Panc1 (cell line): ENCODE data around the gene SH3PXD2B.

Experiments used
- CTCF ChIP-seq: fragments of 450-650 bp; IDR thresholded peaks from 2 replicates; pipeline ENCODE4 v1.5.1; 2017; ENCODE audit warnings: mild to moderate bottlenecking
- POLR2AphosphoS5 ChIP-seq: IDR thresholded peaks from 2 replicates; pipeline ENCODE4 v1.6.1; 2012; ENCODE audit warnings: mild to moderate bottlenecking, low read depth, low read length, moderate library complexity
- REST ChIP-seq, 2 experiments: IDR thresholded peaks; 2 replicates each; pipeline ENCODE4 v1.6.1; 2011 to 2012; ENCODE audit warnings: low read depth in 2 of 2, control low read depth in 1 of 2, low read length in 1 of 2, mild to moderate bottlenecking in 1 of 2, moderate library complexity in 1 of 2; ENCODE audit not compliant: insufficient read depth in 1 of 2

GRCh38 chr5:172478256-172478655, 23.9 kb upstream of the SH3PXD2B start:
- TF ChIP-seq REST (IDR thresholded peaks at IDR 0.05; ENCODE audit: insufficient read depth in 1 of 2, low read depth in 2 of 2, low read length in 1 of 2) (no peak), POLR2AphosphoS5 (no peak), CTCF (no peak)
